H1 (cell line): ENCODE data around the gene SCAF1. TPM values are rescaled to one million over a fixed set of nuclear protein-coding genes. Genes with fewer than 3 reads are reported as not detected.

Experiments used
- CTCF ChIA-PET: fragments of 300-600 bp; sonication (Branson Sonifier 250); formaldehyde crosslinking; loops from one replicate; lab custom pipeline; 2021; ENCODE audit not compliant: partially characterized antibody; lab: Charles Lee
- POLR2A ChIA-PET: fragments of 300-600 bp; sonication (Branson Sonifier 250); formaldehyde crosslinking; loops from one replicate; lab custom pipeline; 2021; ENCODE audit warnings: inconsistent platforms; ENCODE audit not compliant: partially characterized antibody; lab: Charles Lee
- DNase-seq, 2 experiments: peaks; one replicate each; pipeline versions ENCODE4 v3.0.0 to v3.0.0-alpha.2; 2010 to 2022; ENCODE audit warnings: low spot score in 2 of 2, low read depth in 1 of 2, mixed read lengths in 1 of 2
- FAIRE-seq: peaks from 2 replicates; lab custom pipeline; 2011; peaks lifted over from hg19 to GRCh38; lab: Jason Lieb, UNC
- H2AFZ ChIP-seq: 2 replicates; pipeline ENCODE4 v1.8.1; 2012; ENCODE audit warnings: low read length, inconsistent platforms
- H2AK5ac ChIP-seq: 2 replicates; pipeline ENCODE4 v1.6.1; 2013; ENCODE audit warnings: low read depth, low read length
- H2BK120ac ChIP-seq: replicated peaks from 2 replicates; pipeline ENCODE3; 2013; ENCODE audit warnings: low read depth, low read length, inconsistent platforms
- H2BK12ac ChIP-seq: 2 replicates; pipeline ENCODE4 v1.6.1; 2013; ENCODE audit warnings: low read depth, low read length
- H2BK15ac ChIP-seq: 2 replicates; pipeline ENCODE4 v1.6.1; 2013; ENCODE audit warnings: low read length
- H2BK20ac ChIP-seq: 2 replicates; pipeline ENCODE4 v1.6.1; 2013; ENCODE audit warnings: low read length
- H2BK5ac ChIP-seq: 2 replicates; pipeline ENCODE4 v1.6.1; 2013; ENCODE audit warnings: low read depth, low read length
- H3K14ac ChIP-seq: 2 replicates; pipeline ENCODE4 v1.6.1; 2013; ENCODE audit warnings: inconsistent platforms; ENCODE audit not compliant: insufficient read length
- H3K18ac ChIP-seq: 2 replicates; pipeline ENCODE4 v1.6.1; 2013; ENCODE audit warnings: low read length; ENCODE audit errors: extremely low read depth
- H3K23ac ChIP-seq: 2 replicates; pipeline ENCODE4 v1.6.1; 2013; ENCODE audit warnings: inconsistent platforms; ENCODE audit not compliant: insufficient read length
- H3K23me2 ChIP-seq: 2 replicates; pipeline ENCODE4 v1.6.1; 2013; ENCODE audit warnings: low read depth, low read length
- H3K27ac ChIP-seq: 2 replicates; pipeline ENCODE4 v1.6.1; 2011; ENCODE audit warnings: low read depth, low read length, inconsistent platforms
- H3K27me3 ChIP-seq, 4 experiments: replicated peaks in 1 of 4; 1 replicate in 1 of 4; 2 replicates in 3 of 4; pipeline versions ENCODE4 v1.6.1 to v1.8.1; 2011 to 2013; ENCODE audit warnings: low read length in 3 of 4, mild to moderate bottlenecking in 3 of 4, inconsistent platforms in 2 of 4, mixed read lengths in 2 of 4, moderate library complexity in 1 of 4; ENCODE audit not compliant: control insufficient read depth in 3 of 4, insufficient read depth in 3 of 4; ENCODE audit errors: extremely low read depth in 1 of 4
- H3K36me3 ChIP-seq, 4 experiments: 2 replicates each; pipeline versions ENCODE4 v1.6.1 to v1.8.1; 2011 to 2013; ENCODE audit warnings: mild to moderate bottlenecking in 4 of 4, low read length in 3 of 4, moderate library complexity in 2 of 4, control low read depth in 1 of 4, inconsistent platforms in 1 of 4; ENCODE audit not compliant: insufficient read depth in 4 of 4, control insufficient read depth in 2 of 4
- H3K4ac ChIP-seq: replicated peaks from 2 replicates; pipeline ENCODE3; 2013; ENCODE audit warnings: low read length, low read depth, mixed read lengths, inconsistent platforms; ENCODE audit not compliant: insufficient read length
- H3K4me1 ChIP-seq, 4 experiments: replicated peaks in 1 of 4; 1 replicate in 1 of 4; 2 replicates in 3 of 4; pipeline versions ENCODE4 v1.6.1 to v1.8.1; 2011 to 2013; ENCODE audit warnings: low read length in 3 of 4, inconsistent platforms in 2 of 4, mixed read lengths in 1 of 4; ENCODE audit not compliant: insufficient read depth in 4 of 4, control insufficient read depth in 3 of 4
- H3K4me2 ChIP-seq, 2 experiments: 2 replicates each; pipeline versions ENCODE4 v1.6.1 to v1.8.1; 2011 to 2013; ENCODE audit warnings: low read depth in 2 of 2, low read length in 2 of 2, control low read depth in 1 of 2, inconsistent platforms in 1 of 2, mild to moderate bottlenecking in 1 of 2; ENCODE audit not compliant: insufficient read depth in 1 of 2
- H3K4me3 ChIP-seq, 4 experiments: fragments of 200-600, 300-600 bp in 1 of 4; sonication (generic), shearing (Covaris generic), sonication (Bioruptor Twin) in 1 of 4; 2 replicates each; pipeline versions ENCODE4 v1.5.1 to v1.8.1; 2011 to 2016; ENCODE audit warnings: low read length in 4 of 4, low read depth in 3 of 4, control low read depth in 2 of 4, inconsistent platforms in 2 of 4, mild to moderate bottlenecking in 2 of 4, mixed read lengths in 1 of 4, moderate library complexity in 1 of 4; ENCODE audit not compliant: insufficient read depth in 2 of 4; ENCODE audit errors: extremely low read depth in 1 of 4
- H3K56ac ChIP-seq: replicated peaks from 2 replicates; pipeline ENCODE3; 2013; ENCODE audit warnings: low read depth, mild to moderate bottlenecking, mixed read lengths, low read length, inconsistent platforms; ENCODE audit not compliant: insufficient read length
- H3K79me1 ChIP-seq: 2 replicates; pipeline ENCODE4 v1.6.1; 2013; ENCODE audit warnings: low read depth, low read length, control low read depth
- H3K79me2 ChIP-seq, 2 experiments: 2 replicates each; pipeline versions ENCODE4 v1.6.1 to v1.8.1; 2012 to 2013; ENCODE audit warnings: low read length in 2 of 2, mild to moderate bottlenecking in 2 of 2, inconsistent platforms in 1 of 2; ENCODE audit not compliant: insufficient read depth in 2 of 2, control insufficient read depth in 1 of 2
- H3K9ac ChIP-seq, 4 experiments: replicated peaks in 1 of 4; 1 replicate in 1 of 4; 2 replicates in 3 of 4; pipeline versions ENCODE4 v1.6.1 to v1.8.1; 2011 to 2013; ENCODE audit warnings: low read depth in 3 of 4, low read length in 3 of 4, control low read depth in 2 of 4, mild to moderate bottlenecking in 2 of 4, moderate library complexity in 2 of 4, inconsistent platforms in 1 of 4; ENCODE audit errors: extremely low read depth in 1 of 4
- H3K9me3 ChIP-seq, 2 experiments: 2 replicates each; pipeline versions ENCODE4 v1.6.1 to v1.8.1; 2012 to 2013; ENCODE audit warnings: mild to moderate bottlenecking in 2 of 2, moderate library complexity in 2 of 2, control low read depth in 1 of 2, inconsistent platforms in 1 of 2, low read depth in 1 of 2, low read length in 1 of 2, mixed read lengths in 1 of 2; ENCODE audit not compliant: insufficient read depth in 2 of 2
- H4K20me1 ChIP-seq, 2 experiments: replicated peaks in 1 of 2; 2 replicates each; pipeline versions ENCODE3 to v1.8.1; 2011 to 2013; ENCODE audit warnings: inconsistent platforms in 2 of 2, low read length in 2 of 2, mild to moderate bottlenecking in 1 of 2; ENCODE audit not compliant: insufficient read depth in 2 of 2, control insufficient read depth in 1 of 2
- H4K5ac ChIP-seq: 2 replicates; pipeline ENCODE4 v1.6.1; 2013; ENCODE audit warnings: low read length, low read depth, mixed read lengths, inconsistent platforms; ENCODE audit not compliant: insufficient read length
- H4K8ac ChIP-seq: 2 replicates; pipeline ENCODE4 v1.8.0; 2013; ENCODE audit warnings: mild to moderate bottlenecking, moderate library complexity, low read length, inconsistent platforms; ENCODE audit not compliant: insufficient read depth; ENCODE audit errors: extremely low read depth
- H4K91ac ChIP-seq: replicated peaks from 2 replicates; pipeline ENCODE3; 2013; ENCODE audit warnings: low read length, mixed read lengths, inconsistent platforms; ENCODE audit not compliant: insufficient read length
- ATF3 ChIP-seq: IDR thresholded peaks from 2 replicates; pipeline ENCODE4 v1.6.1; 2011; ENCODE audit warnings: low read depth, mild to moderate bottlenecking, low read length; ENCODE audit not compliant: insufficient read depth
- CHD2 ChIP-seq: IDR thresholded peaks from 2 replicates; pipeline ENCODE4 v1.6.1; 2012; ENCODE audit warnings: low read length, improper control_type of control experiment
- EZH2 ChIP-seq: fragments of 200-600 bp; sonication (generic); IDR thresholded peaks from 2 replicates; pipeline ENCODE4 v1.7.1; 2012; ENCODE audit warnings: low read depth, mild to moderate bottlenecking, moderate library complexity, low read length, inconsistent platforms; ENCODE audit not compliant: severe bottlenecking
- HDAC6 ChIP-seq: IDR thresholded peaks from one replicate; pipeline ENCODE4 v1.7.1; 2012; ENCODE audit warnings: low read depth, mild to moderate bottlenecking, inconsistent platforms, low read length, moderate library complexity
- JUND ChIP-seq: IDR thresholded peaks from 2 replicates; pipeline ENCODE4 v1.6.1; 2011; ENCODE audit warnings: mild to moderate bottlenecking, improper control_type of control experiment, low read length
- MAFK ChIP-seq: IDR thresholded peaks from 2 replicates; pipeline ENCODE4 v1.6.1; 2012; ENCODE audit warnings: low read depth, mild to moderate bottlenecking, improper control_type of control experiment, low read length
- MAX ChIP-seq: IDR thresholded peaks from 2 replicates; pipeline ENCODE4 v1.6.1; 2012; ENCODE audit warnings: inconsistent platforms
- RAD21 ChIP-seq, 2 experiments: IDR thresholded peaks in 1 of 2; conservative IDR thresholded peaks in 1 of 2; 2 replicates each; pipeline ENCODE4 v1.6.1; 2011; ENCODE audit warnings: low read depth in 2 of 2, low read length in 2 of 2, improper control_type of control experiment in 1 of 2, inconsistent platforms in 1 of 2, mild to moderate bottlenecking in 1 of 2, moderate library complexity in 1 of 2
- USF2 ChIP-seq: IDR thresholded peaks from 2 replicates; pipeline ENCODE4 v1.6.1; 2011; ENCODE audit warnings: low read length, improper control_type of control experiment
- WGBS, 2 experiments: shearing (Covaris generic) in 1 of 2; methylation state at CpG; one replicate each; pipeline versions ENCODE4 v1.1.6 to v1.1.7; 2013 to 2015; ENCODE audit warnings: low lambda C conversion rate in 2 of 2, mixed read lengths in 2 of 2, inconsistent platforms in 1 of 2, low coverage in 1 of 2, missing lambda C conversion rate in 1 of 2; ENCODE audit not compliant: insufficient replicate concordance in 2 of 2, insufficient coverage in 1 of 2, insufficient read length in 1 of 2; ENCODE audit errors: extremely low coverage in 1 of 2, missing lambda C conversion rate in 1 of 2; 5-methylcytosine and 5-hydroxymethylcytosine counted together
- polyA plus RNA-seq, 7 experiments: library from polyadenylated mRNA; depleted of rRNA in 3 of 7; stranded (reverse) in 5 of 7; unstranded in 2 of 7; fragments of >200 nt in 5 of 7; fragments of 200-250 nt in 2 of 7; gene quantifications; 1 replicate in 5 of 7; 2 replicates in 1 of 7; 4 replicates in 1 of 7; pipeline versions ENCODE4 v1.2.1 to v1.2.3, GENCODE V29; 2011 to 2013; ENCODE audit warnings: missing spikeins in 2 of 7, mixed read lengths in 2 of 7
- total RNA-seq: library from RNA; stranded (reverse); fragmentation: NEBNext Ultra II Directional; extraction: Animal tissue kit (Norgen Biotek cat#: 25700); gene quantifications from 2 replicates; pipeline ENCODE4 v1.2.1, GENCODE V29; 2021

SCAF1 gene
- total and polyA plus RNA-seq, 2 of the 8 experiments (the other 6 are each of a cell fraction or from before 2014, with no cell fraction given) = 9.7 to 81.7 TPM

- Histone ChIP-seq H2BK15ac (no peak overlapping the region), H3K4me1 (no peaks in the 10 kb centered on the region), H3K56ac (no peak overlapping the region), H3K36me3 (peaks cover 15 to 62% (median 35%) of the 10 kb centered on the region in 4 experiments), H3K14ac (no peak overlapping the region), H3K4ac (no peak overlapping the region), H3K27me3 (no peaks in the 10 kb centered on the region), H3K4me3 (no peak overlapping the region), H2AFZ (no peak overlapping the region), H2BK12ac (no peak overlapping the region), H3K79me2 (peaks cover 0 to 38% of the 10 kb centered on the region in 2 experiments; a peak in 2 of 4 replicates), H3K23me2 (no peaks in the 10 kb centered on the region), H2AK5ac (no peak overlapping the region), H4K8ac (no peak overlapping the region; the same call in 1 of the 2 replicates), H3K23ac (no peak overlapping the region), H3K18ac (no peak overlapping the region), H4K91ac (no peak overlapping the region), H3K9me3 (no peaks in the 10 kb centered on the region), H2BK120ac (no peak overlapping the region), H3K79me1 (peaks cover 12% of the 10 kb centered on the region), H4K5ac (no peak overlapping the region), H2BK5ac (no peak overlapping the region), H3K9ac (no peak overlapping the region), H2BK20ac (no peak overlapping the region), H4K20me1 (peaks cover 14 to 24% of the 10 kb centered on the region in 2 experiments), H3K27ac (no peak overlapping the region), H3K4me2 (no peak overlapping the region)
- CTCF ChIA-PET = interaction anchor here (1.0 to 1.5 kb wide), 4 partner anchors 9 to 71 kb away, joined by 3 to 6 read pairs (median 3); no protein-coding TSS in a partner anchor
- no peak for DNase-seq
- no peak for FAIRE-seq
- POLR2A ChIA-PET = interaction anchor here (37.8 to 50.7 kb wide), 2 partner anchors 10 to 12 kb away, joined by 840 read pairs; partner anchors contain the start of genes PRR12, RRAS and SCAF1
- WGBS, 2 experiments = 91% methylated on average over 19 of the region's 19 CpGs; no CpG with 5 or more reads in 1 of the 2 experiments
- TF ChIP-seq CHD2 (no peak), MAX (no peak), JUND (no peak), ATF3 (no peak), USF2 (no peak), RAD21 (IDR thresholded peaks at IDR 0.05 in 1 of 2, conservative IDR thresholded peaks at IDR 0.05 in 1 of 2; ENCODE audit: low read depth in 2 of 2, low read length in 2 of 2) (no peak), EZH2 (no peak), MAFK (no peak), HDAC6 (no peak)
Measured at GRCh38 chr19:49614096-49614833, 27.7 kb upstream of the SCAF1 start.
